Endothelial cell of umbilical vein (primary cell): ENCODE measurements around the gene HDAC7. TPM values are rescaled to one million over a fixed set of nuclear protein-coding genes. Genes with fewer than 3 reads are reported as not detected.

ENCODE experiments used
- BruUV-seq: library from RNA; stranded (reverse); fragments of 400-500 nt; replicated peaks from 2 replicates; lab custom pipeline; 2021; lab: Mats Ljungman, UMichigan
- CTCF ChIA-PET: fragments of 300-600, 350-600 bp; sonication (Branson Sonifier 250); formaldehyde crosslinking; loops from one replicate; lab custom pipeline; 2021; ENCODE audit warnings: antibody characterized with exemption, inconsistent platforms; lab: Charles Lee
- POLR2A ChIA-PET: fragments of 300-600, 350-600 bp; sonication (Branson Sonifier 250); formaldehyde crosslinking; loops from one replicate; lab custom pipeline; 2021; ENCODE audit warnings: antibody characterized with exemption, inconsistent platforms; lab: Charles Lee
- DNase-seq: peaks from one replicate; pipeline ENCODE4 v3.0.0-alpha.2; 2011; ENCODE audit warnings: low read depth, low spot score
- FAIRE-seq: peaks from 2 replicates; lab custom pipeline; 2011; peaks lifted over from hg19 to GRCh38; lab: Jason Lieb, UNC
- H2AFZ ChIP-seq: 2 replicates; pipeline ENCODE4 v1.6.0; 2012; ENCODE audit warnings: low read depth, low read length, control low read depth, inconsistent platforms
- H3K27ac ChIP-seq: 2 replicates; pipeline ENCODE4 v1.5.1; 2011; ENCODE audit warnings: low read depth, mild to moderate bottlenecking, control low read depth, low read length, moderate library complexity; ENCODE audit not compliant: insufficient read depth
- H3K27me3 ChIP-seq, 2 experiments: 2 replicates each; pipeline versions ENCODE4 v1.6.0 to v1.6.1; 2011; ENCODE audit warnings: low read length in 2 of 2, mixed read lengths in 1 of 2; ENCODE audit not compliant: control insufficient read depth in 2 of 2, insufficient read depth in 2 of 2
- H3K36me3 ChIP-seq, 2 experiments: 2 replicates in 1 of 2; 3 replicates in 1 of 2; pipeline ENCODE4 v1.5.1; 2011; ENCODE audit warnings: low read length in 2 of 2, mild to moderate bottlenecking in 1 of 2, moderate library complexity in 1 of 2; ENCODE audit not compliant: control insufficient read depth in 2 of 2, insufficient read depth in 2 of 2; ENCODE audit errors: extremely low read depth in 1 of 2
- H3K4me1 ChIP-seq: 3 replicates; pipeline ENCODE4 v1.5.1; 2011; ENCODE audit warnings: mild to moderate bottlenecking, low read length; ENCODE audit not compliant: control insufficient read depth, insufficient read depth; ENCODE audit errors: extremely low read depth
- H3K4me2 ChIP-seq: 2 replicates; pipeline ENCODE4 v1.6.1; 2011; ENCODE audit warnings: low read length, control low read depth, mixed read lengths; ENCODE audit not compliant: insufficient read depth
- H3K4me3 ChIP-seq, 3 experiments: fragments of 200-600 bp in 1 of 3; sonication (generic), shearing (Covaris generic) in 1 of 3; replicated peaks in 1 of 3; 2 replicates each; pipeline ENCODE4 v1.5.1; 2011 to 2016; ENCODE audit warnings: control low read depth in 3 of 3, low read length in 3 of 3, mild to moderate bottlenecking in 2 of 3, inconsistent platforms in 1 of 3, low read depth in 1 of 3, moderate library complexity in 1 of 3; ENCODE audit not compliant: insufficient read depth in 1 of 3
- H3K79me2 ChIP-seq: 2 replicates; pipeline ENCODE4 v1.6.0; 2012; ENCODE audit warnings: low read length, inconsistent platforms; ENCODE audit not compliant: control insufficient read depth, insufficient read depth
- H3K9ac ChIP-seq: replicated peaks from 2 replicates; pipeline ENCODE3; 2011; ENCODE audit warnings: low read length, control low read depth; ENCODE audit not compliant: insufficient read depth; ENCODE audit errors: extremely low read depth
- H3K9me1 ChIP-seq: replicated peaks from 3 replicates; pipeline ENCODE4 v1.6.0; 2011; ENCODE audit warnings: mild to moderate bottlenecking, low read length; ENCODE audit not compliant: control insufficient read depth, insufficient read depth; ENCODE audit errors: extremely low read depth
- H3K9me3 ChIP-seq: replicated peaks from 2 replicates; pipeline ENCODE4 v1.5.1; 2012; ENCODE audit warnings: low read length, inconsistent platforms; ENCODE audit not compliant: control insufficient read depth, insufficient read depth
- H4K20me1 ChIP-seq: replicated peaks from 2 replicates; pipeline ENCODE3; 2011; ENCODE audit warnings: mild to moderate bottlenecking, low read length; ENCODE audit not compliant: control insufficient read depth, insufficient read depth; ENCODE audit errors: extremely low read depth
- CTCF ChIP-seq, 2 donors: IDR thresholded peaks; 1 replicate in 1 of 2; 2 replicates in 1 of 2; pipeline ENCODE4 v1.5.1; 2011; ENCODE audit warnings: low read length in 2 of 2, mild to moderate bottlenecking in 2 of 2, moderate library complexity in 2 of 2, control low read depth in 1 of 2, inconsistent platforms in 1 of 2, low read depth in 1 of 2; ENCODE audit not compliant: insufficient read depth in 1 of 2; ENCODE audit errors: extremely low read depth in 1 of 2
- EZH2 ChIP-seq: IDR thresholded peaks from 2 replicates; pipeline ENCODE4 v1.6.1; 2012; ENCODE audit warnings: borderline replicate concordance, low read depth, mild to moderate bottlenecking, moderate library complexity, low read length, inconsistent platforms; ENCODE audit not compliant: severe bottlenecking
- FOS ChIP-seq: IDR thresholded peaks from 2 replicates; pipeline ENCODE4 v1.6.1; 2011; ENCODE audit warnings: mild to moderate bottlenecking, low read length, moderate library complexity, borderline replicate concordance; ENCODE audit not compliant: insufficient read depth
- GATA2 ChIP-seq: IDR thresholded peaks from 2 replicates; pipeline ENCODE4 v1.7.0; 2011; ENCODE audit warnings: low read depth, mild to moderate bottlenecking, moderate library complexity, mixed read lengths, low read length; ENCODE audit not compliant: insufficient read length, insufficient read depth
- JUN ChIP-seq: IDR thresholded peaks from 2 replicates; pipeline ENCODE4 v1.6.1; 2011; ENCODE audit warnings: borderline replicate concordance, low read depth; ENCODE audit not compliant: insufficient read length, insufficient read depth
- MAX ChIP-seq: IDR thresholded peaks from 2 replicates; pipeline ENCODE4 v1.6.1; 2011; ENCODE audit not compliant: insufficient read depth, insufficient read length
- MYC ChIP-seq: IDR thresholded peaks from one replicate; pipeline ENCODE4 v1.6.1; 2011; ENCODE audit warnings: mild to moderate bottlenecking, low read depth, low read length
- POLR2A ChIP-seq: IDR thresholded peaks from 2 replicates; pipeline ENCODE4 v1.6.1; 2012; ENCODE audit warnings: low read depth, mild to moderate bottlenecking, control low read depth, low read length
- POLR2AphosphoS5 ChIP-seq: IDR thresholded peaks from 2 replicates; pipeline ENCODE4 v1.6.1; 2012; ENCODE audit warnings: low read depth, mild to moderate bottlenecking, control low read depth, low read length, moderate library complexity; ENCODE audit not compliant: insufficient read depth
- dilution Hi-C: fragments of 300-500 bp; cut with MboI; formaldehyde crosslinking; loops from one replicate; pipeline ENCODE4 v1.15.0; 2019; ENCODE audit warnings: low sequenced_read_pairs; ENCODE audit not compliant: extremely low pct_ligation_motif_present
- intact Hi-C: fragments of 100-400 bp; cut with micrococcal nuclease; formaldehyde crosslinking; loops from one replicate; pipeline ENCODE4 v1.10.0; 2022
- polyA plus RNA-seq, 4 experiments: library from polyadenylated mRNA; depleted of rRNA in 3 of 4; stranded (reverse) in 3 of 4; unstranded in 1 of 4; fragments of >200 nt; gene quantifications; 2 replicates each; pipeline versions ENCODE4 v1.2.1 to v1.2.3, GENCODE V29; 2011 to 2012; ENCODE audit warnings: missing spikeins in 1 of 4
- total RNA-seq: library from RNA; stranded (reverse); gene quantifications from 2 replicates; pipeline ENCODE4 v1.2.3, GENCODE V29; 2021

Gene HDAC7
- total and polyA plus RNA-seq, 2 donors (not counting 3 experiments of a cell fraction or from before 2014, with no cell fraction given): 119 to 249 TPM

- no peaks in the 10 kb centered on the region for H3K79me2 ChIP-seq
- ChIA-PET POLR2A (no interaction called here), CTCF (interaction anchor here (1.0 to 10.1 kb wide), 8 partner anchors 8 to 70 kb away, joined by 3 to 385 read pairs (median 52); partner anchors contain the start of gene RAPGEF3)
- no peak overlapping the region for H3K9ac ChIP-seq
- intact Hi-C loops: no loop called here
- H3K36me3 ChIP-seq: no peaks in the 10 kb centered on the region
- no peaks in the 10 kb centered on the region for H3K9me1 ChIP-seq
- H3K9me3 ChIP-seq: no peaks in the 10 kb centered on the region
- TF ChIP-seq MYC: no peak
- TF ChIP-seq MAX: no peak
- TF ChIP-seq FOS: no peak
- TF ChIP-seq POLR2AphosphoS5: no peak
- TF ChIP-seq GATA2: no peak
- no peak for TF ChIP-seq POLR2A
- TF ChIP-seq JUN: no peak
- TF ChIP-seq EZH2: no peak
- TF ChIP-seq CTCF (IDR thresholded peaks at IDR 0.05; ENCODE audit: extremely low read depth in 1 of 2, insufficient read depth in 1 of 2, low read depth in 1 of 2, low read length in 2 of 2): no peak
- H3K27ac ChIP-seq: no peak overlapping the region
- no TSS peak for BruUV-seq
- no peak overlapping the region for H3K4me3 ChIP-seq
- H4K20me1 ChIP-seq: no peaks in the 10 kb centered on the region
- H3K27me3 ChIP-seq: no peaks in the 10 kb centered on the region
- peaks cover 15% of the 10 kb centered on the region for H3K4me1 ChIP-seq
- dilution Hi-C loops: no loop called here
- DNase-seq (no peak), FAIRE-seq (no peak)
- no peak overlapping the region for H2AFZ ChIP-seq
- H3K4me2 ChIP-seq: no peak overlapping the region
Measured at GRCh38 chr12:47769234-47770085, 50.2 kb downstream of the HDAC7 start.
